Neural cell (in vitro differentiated cells): ENCODE data around the gene ERFL. TPM values are rescaled to one million over a fixed set of nuclear protein-coding genes. Genes with fewer than 3 reads are reported as not detected.

Experiments
- H2AFZ ChIP-seq: fragments of 200-600, 300-800 bp; sonication (generic), shearing (Covaris generic); 2 replicates; pipeline ENCODE4 v1.6.0; 2014; ENCODE audit warnings: low read depth, mild to moderate bottlenecking, antibody characterized with exemption, low read length, moderate library complexity
- H3F3A ChIP-seq: fragments of 200-600 bp; shearing (Covaris generic); 2 replicates; pipeline ENCODE4 v1.6.1; 2016; ENCODE audit warnings: mild to moderate bottlenecking, moderate library complexity, mixed read lengths, antibody characterized with exemption, low read length; ENCODE audit not compliant: insufficient read depth, poor library complexity, severe bottlenecking
- H3K27ac ChIP-seq: fragments of 200-600, 300-800 bp; sonication (generic), shearing (Covaris generic); 2 replicates; pipeline ENCODE4 v1.5.1; 2014; ENCODE audit warnings: mild to moderate bottlenecking, low read length, moderate library complexity
- H3K27me3 ChIP-seq: fragments of 300-800, 200-600 bp; sonication (generic), shearing (Covaris generic); 2 replicates; pipeline ENCODE4 v1.6.0; 2014; ENCODE audit warnings: mild to moderate bottlenecking, low read depth, low read length, moderate library complexity; ENCODE audit not compliant: insufficient read depth
- H3K36me3 ChIP-seq: fragments of 300-800, 200-600 bp; sonication (generic), shearing (Covaris generic); 2 replicates; pipeline ENCODE4 v1.5.1; 2014; ENCODE audit warnings: mild to moderate bottlenecking, antibody characterized with exemption, low read length, moderate library complexity; ENCODE audit not compliant: insufficient read depth
- H3K4me2 ChIP-seq: fragments of 300-800, 200-600 bp; sonication (generic), shearing (Covaris generic); 2 replicates; pipeline ENCODE4 v1.6.0; 2014; ENCODE audit warnings: mild to moderate bottlenecking, low read length
- H3K4me3 ChIP-seq: fragments of 300-800, 200-600 bp; sonication (generic), shearing (Covaris generic); 2 replicates; pipeline ENCODE4 v1.5.1; 2014; ENCODE audit warnings: mild to moderate bottlenecking, low read length, moderate library complexity
- H3K79me2 ChIP-seq: fragments of 200-600 bp; shearing (Covaris generic); replicated peaks from 2 replicates; pipeline ENCODE4 v1.6.0; 2014; ENCODE audit warnings: mild to moderate bottlenecking, low read length, moderate library complexity; ENCODE audit not compliant: insufficient read depth
- H3K9ac ChIP-seq: fragments of 300-800, 200-600 bp; sonication (generic), shearing (Covaris generic); 2 replicates; pipeline ENCODE4 v1.6.1; 2016; ENCODE audit warnings: mild to moderate bottlenecking, low read length, mixed read lengths
- H3K9me2 ChIP-seq: fragments of 200-600 bp; shearing (Covaris generic); 2 replicates; pipeline ENCODE4 v1.6.1; 2016; ENCODE audit warnings: mild to moderate bottlenecking, low read length, mixed read lengths; ENCODE audit not compliant: insufficient read depth
- H3K9me3 ChIP-seq: fragments of 200-600, 300-800 bp; sonication (generic), shearing (Covaris generic); 2 replicates; pipeline ENCODE4 v1.6.1; 2016; ENCODE audit warnings: mild to moderate bottlenecking, mixed run types, low read length, moderate library complexity, mixed read lengths
- H4K20me1 ChIP-seq: fragments of 200-600 bp; shearing (Covaris generic); 2 replicates; pipeline ENCODE4 v1.6.1; 2016; ENCODE audit warnings: mild to moderate bottlenecking, mixed run types; ENCODE audit not compliant: insufficient read depth
- CTCF ChIP-seq: fragments of 450-650 bp; IDR thresholded peaks from 2 replicates; pipeline ENCODE4 v1.5.1; 2014; ENCODE audit warnings: antibody characterized with exemption, mild to moderate bottlenecking, moderate library complexity; ENCODE audit not compliant: poor library complexity, severe bottlenecking
- EP300 ChIP-seq: fragments of 450-650 bp; conservative IDR thresholded peaks from 2 replicates; pipeline ENCODE4 v1.6.1; 2014; ENCODE audit warnings: antibody characterized with exemption, mild to moderate bottlenecking, moderate library complexity; ENCODE audit not compliant: poor library complexity, severe bottlenecking
- EZH2 ChIP-seq: fragments of 200-600, 300-800 bp; shearing (Covaris generic), sonication (generic); IDR thresholded peaks from 2 replicates; pipeline ENCODE4 v1.6.1; 2014; ENCODE audit warnings: antibody characterized with exemption, low read length, borderline replicate concordance, mild to moderate bottlenecking; ENCODE audit not compliant: insufficient read depth, poor library complexity, severe bottlenecking
- MXI1 ChIP-seq: fragments of 450-650 bp; conservative IDR thresholded peaks from 2 replicates; pipeline ENCODE4 v1.6.1; 2014; ENCODE audit warnings: antibody characterized with exemption, mild to moderate bottlenecking; ENCODE audit not compliant: poor library complexity, severe bottlenecking
- POLR2AphosphoS5 ChIP-seq: IDR thresholded peaks from 2 replicates; pipeline ENCODE4 v1.6.1; 2012
- RAD21 ChIP-seq: fragments of 450-650 bp; conservative IDR thresholded peaks from 2 replicates; pipeline ENCODE4 v1.6.1; 2014; ENCODE audit warnings: antibody characterized with exemption, mild to moderate bottlenecking, moderate library complexity
- REST ChIP-seq: IDR thresholded peaks from 2 replicates; pipeline ENCODE4 v1.6.1; 2012; ENCODE audit warnings: borderline replicate concordance
- SMC3 ChIP-seq: fragments of 450-650 bp; conservative IDR thresholded peaks from 2 replicates; pipeline ENCODE4 v1.6.1; 2014; ENCODE audit warnings: antibody characterized with exemption, mild to moderate bottlenecking, moderate library complexity; ENCODE audit not compliant: poor library complexity
- TAF1 ChIP-seq: IDR thresholded peaks from 2 replicates; pipeline ENCODE4 v1.6.1; 2012; ENCODE audit warnings: low read depth
- polyA plus RNA-seq: library from polyadenylated mRNA; depleted of rRNA; stranded (reverse); fragments of >200 nt; gene quantifications from 2 replicates; pipeline ENCODE4 v1.2.3, GENCODE V29; 2014

ERFL gene
- polyA plus RNA-seq, 1 donor from 2014 or later: 0.31 TPM

- Histone ChIP-seq H3K4me3 (no peak overlapping the region), H3K4me2 (no peak overlapping the region), H4K20me1 (no peaks in the 10 kb centered on the region), H3K9ac (no peak overlapping the region), H3K27ac (no peak overlapping the region), H3F3A (no peaks in the 10 kb centered on the region), H3K36me3 (no peaks in the 10 kb centered on the region), H2AFZ (no peak overlapping the region), H3K27me3 (no peaks in the 10 kb centered on the region), H3K9me2 (no peaks in the 10 kb centered on the region), H3K79me2 (no peaks in the 10 kb centered on the region), H3K9me3 (no peaks in the 10 kb centered on the region)
- TF ChIP-seq SMC3 (no peak), REST (no peak), EZH2 (no peak), TAF1 (no peak), CTCF (no peak), EP300 (no peak), RAD21 (no peak), POLR2AphosphoS5 (no peak), MXI1 (no peak)
Measured at GRCh38 chr19:41892173-41892902, 35.9 kb downstream of the ERFL start.

GRCh38 chr19:41890936-41891335 is 37.3 kb downstream of the ERFL start:
- Histone ChIP-seq H4K20me1 (no peaks in the 10 kb centered on the region), H3K9me2 (no peaks in the 10 kb centered on the region), H3K4me2 (no peak overlapping the region), H3K27ac (no peak overlapping the region), H3K36me3 (no peaks in the 10 kb centered on the region), H3K27me3 (no peaks in the 10 kb centered on the region), H3K9ac (no peak overlapping the region), H2AFZ (no peak overlapping the region), H3F3A (no peaks in the 10 kb centered on the region), H3K9me3 (no peaks in the 10 kb centered on the region), H3K4me3 (no peak overlapping the region), H3K79me2 (no peaks in the 10 kb centered on the region)
- TF ChIP-seq SMC3: no peak
- TF ChIP-seq REST: no peak
- TF ChIP-seq EP300: no peak
- TF ChIP-seq POLR2AphosphoS5: no peak
